K562 (cell line): ENCODE data around the gene ABCG2. TPM values are rescaled to one million over a fixed set of nuclear protein-coding genes. Genes with fewer than 3 reads are reported as not detected.

Experiments
- ATAC-seq: fragments of 200-7000 bp; cut with Tn5 transposase; 3 replicates; pipeline ENCODE4 v1.9.1; 2020; ENCODE audit warnings: moderate library complexity
- BruUV-seq: library from RNA; stranded (reverse); fragments of 400-500 nt; replicated peaks from 2 replicates; lab custom pipeline; 2021; lab: Mats Ljungman, UMichigan
- CTCF ChIA-PET: fragments of 300-600 bp; formaldehyde crosslinking; extraction: SDS; loops from one replicate; lab custom pipeline; 2021; ENCODE audit warnings: low intra/inter-chr PET ratio; lab: Yijun Ruan, JAX
- POLR2A ChIA-PET: fragments of 300-600, 350-650 bp; sonication (Branson Sonifier 250); formaldehyde crosslinking; extraction: SDS; loops from one replicate; lab custom pipeline; 2021; ENCODE audit warnings: antibody characterized with exemption, inconsistent platforms; lab: Yijun Ruan, JAX
- DNase-seq, 4 experiments: peaks; one replicate each; pipeline versions ENCODE4 v3.0.0 to v3.0.0-alpha.2; 2011 to 2018; ENCODE audit warnings: low spot score in 3 of 4, mixed read lengths in 3 of 4; ENCODE audit errors: extremely low read depth in 1 of 4
- FAIRE-seq: peaks from 2 replicates; lab custom pipeline; 2011; peaks lifted over from hg19 to GRCh38; lab: Jason Lieb, UNC
- H2AFZ ChIP-seq: 2 replicates; pipeline ENCODE4 v1.6.0; 2011; ENCODE audit warnings: low read depth, low read length, control low read depth, inconsistent platforms
- H3K27ac ChIP-seq: fragments of 200-600 bp; 3 replicates; pipeline ENCODE4 v1.8.0; 2011; ENCODE audit warnings: low read depth, mild to moderate bottlenecking, control low read depth, inconsistent platforms, low read length, moderate library complexity, mixed read lengths; ENCODE audit errors: extremely low read depth
- H3K27me3 ChIP-seq, 2 experiments: fragments of 300-600 bp in 1 of 2; 2 replicates in 1 of 2; 3 replicates in 1 of 2; pipeline versions ENCODE4 v1.6.0 to v1.8.0; 2011; ENCODE audit warnings: inconsistent platforms in 2 of 2, low read length in 2 of 2, mild to moderate bottlenecking in 1 of 2, mixed read lengths in 1 of 2, moderate library complexity in 1 of 2; ENCODE audit not compliant: control insufficient read depth in 2 of 2, insufficient read depth in 2 of 2
- H3K36me3 ChIP-seq: fragments of 300-600 bp; 3 replicates; pipeline ENCODE4 v1.8.0; 2011; ENCODE audit warnings: mild to moderate bottlenecking, low read length, inconsistent platforms; ENCODE audit not compliant: control insufficient read depth, insufficient read depth
- H3K4me1 ChIP-seq, 2 experiments: fragments of 200-600 bp in 1 of 2; replicated peaks in 1 of 2; 2 replicates in 1 of 2; 3 replicates in 1 of 2; pipeline versions ENCODE4 v1.5.1 to v1.8.0; 2011; ENCODE audit warnings: inconsistent platforms in 2 of 2, low read length in 2 of 2, mild to moderate bottlenecking in 1 of 2, mixed read lengths in 1 of 2, moderate library complexity in 1 of 2; ENCODE audit not compliant: control insufficient read depth in 2 of 2, insufficient read depth in 2 of 2
- H3K4me2 ChIP-seq: 2 replicates; pipeline ENCODE4 v1.6.1; 2011; ENCODE audit warnings: low read length, control low read depth, inconsistent platforms, mixed read lengths; ENCODE audit not compliant: insufficient read depth
- H3K4me3 ChIP-seq: fragments of 200-600 bp; sonication (generic), shearing (Covaris generic); 2 replicates; pipeline ENCODE4 v1.5.1; 2016; ENCODE audit warnings: control low read depth, inconsistent platforms
- H3K79me2 ChIP-seq: fragments of 200-600 bp; 3 replicates; pipeline ENCODE4 v1.8.0; 2011; ENCODE audit warnings: low read length, inconsistent platforms; ENCODE audit not compliant: control insufficient read depth, insufficient read depth
- H3K9ac ChIP-seq, 2 experiments: 2 replicates each; pipeline versions ENCODE4 v1.6.0 to v1.6.1; 2011; ENCODE audit warnings: low read depth in 2 of 2, low read length in 2 of 2, control low read depth in 1 of 2, inconsistent platforms in 1 of 2, mild to moderate bottlenecking in 1 of 2, mixed read lengths in 1 of 2; ENCODE audit not compliant: insufficient read depth in 1 of 2
- H3K9me1 ChIP-seq: one replicate; pipeline ENCODE4 v1.6.0; 2011; ENCODE audit warnings: inconsistent platforms, mild to moderate bottlenecking, low read length, moderate library complexity; ENCODE audit not compliant: control insufficient read depth, insufficient read depth
- H3K9me3 ChIP-seq: replicated peaks from 2 replicates; pipeline ENCODE4 v1.5.1; 2011; ENCODE audit warnings: low read depth, low read length, inconsistent platforms; ENCODE audit not compliant: control insufficient read depth, insufficient read depth
- H4K20me1 ChIP-seq: replicated peaks from 2 replicates; pipeline ENCODE4 v1.6.1; 2011; ENCODE audit warnings: low read length, inconsistent platforms, mixed read lengths; ENCODE audit not compliant: control insufficient read depth, insufficient read depth
- CBFA2T2 ChIP-seq: fragments of 450-650 bp; conservative IDR thresholded peaks from 2 replicates; pipeline ENCODE4 v1.6.1; 2017; ENCODE audit warnings: mild to moderate bottlenecking
- CBFA2T3 ChIP-seq: fragments of 450-650 bp; IDR thresholded peaks from 2 replicates; pipeline ENCODE4 v1.6.1; 2017
- CGGBP1 ChIP-seq: fragments of 250-450 bp; sonication (Bioruptor Pico); IDR thresholded peaks from 2 replicates; pipeline ENCODE4 v1.9.0; 2021; ENCODE audit warnings: mild to moderate bottlenecking
- PRPF4 ChIP-seq: fragments of 200-400 bp; formaldehyde crosslinking; IDR thresholded peaks from one replicate; pipeline ENCODE4 v1.6.1; 2017; ENCODE audit warnings: low read length, low read depth, mild to moderate bottlenecking; ENCODE audit not compliant: insufficient read depth, poor library complexity, severe bottlenecking
- SNIP1 ChIP-seq: fragments of 450-650 bp; IDR thresholded peaks from 2 replicates; pipeline ENCODE4 v1.7.1; 2017; ENCODE audit warnings: low read depth, mild to moderate bottlenecking
- ZFP91 ChIP-seq: sonication (generic); formaldehyde crosslinking; IDR thresholded peaks from 2 replicates; pipeline ENCODE4 v1.8.0; 2022; ENCODE audit warnings: mild to moderate bottlenecking, missing genetic modification reagents
- WGBS: fragments of 100-300 bp; shearing (Covaris generic); methylation state at CpG from one replicate; pipeline ENCODE4 v1.1.6; 2016; ENCODE audit warnings: low coverage, mixed read lengths; ENCODE audit not compliant: insufficient coverage; ENCODE audit errors: missing lambda C conversion rate; 5-methylcytosine and 5-hydroxymethylcytosine counted together
- in situ Hi-C: fragments of 300-500 bp; cut with MboI; formaldehyde crosslinking; loops from 4 replicates; pipeline ENCODE4 v1.15.0; 2018; ENCODE audit warnings: inconsistent platforms, mixed read lengths
- intact Hi-C: fragments of 100-400 bp; cut with micrococcal nuclease; formaldehyde crosslinking; loops from 2 replicates; pipeline ENCODE4 v1.14.2; 2022
- polyA plus RNA-seq, 8 experiments: library from polyadenylated mRNA; depleted of rRNA in 4 of 8; stranded (reverse) in 5 of 8; unstranded in 3 of 8; fragments of >200 nt; fragmentation: Nextera tagmentation in 2 of 8; fragmentation: Illumina TruSeq in 1 of 8; extraction: Ambion mirVana in 2 of 8; extraction: Trizol in 1 of 8; gene quantifications; 2 replicates each; pipeline versions ENCODE4 v1.2.1 to v1.2.3, GENCODE V29; 2011 to 2014; ENCODE audit warnings: inconsistent platforms in 1 of 8, missing spikeins in 1 of 8
- total RNA-seq, 7 experiments: library from RNA; depleted of rRNA in 6 of 7; stranded (reverse); fragments of >200 nt in 6 of 7; fragmentation: Illumina TruSeq in 2 of 7; extraction: Trizol in 2 of 7; gene quantifications; 2 replicates each; pipeline versions ENCODE4 v1.2.1 to v1.2.3, GENCODE V29; 2011 to 2021; ENCODE audit warnings: low replicate concordance in 1 of 7

ABCG2 gene
- total and polyA plus RNA-seq, 9 of the 15 experiments (the other 6 are each of a cell fraction or from before 2014, with no cell fraction given): 0.01 to 0.36 (median 0.11) TPM; not detected in 4

GRCh38 chr4:88102026-88102425 lies 56.4 kb downstream of the ABCG2 start:
- no peaks in the 10 kb centered on the region for H4K20me1 ChIP-seq
- WGBS: 3% methylated on average over 7 of the region's 7 CpGs
- no peak for ATAC-seq
- in situ Hi-C loops (no loop called here), intact Hi-C loops (no loop called here)
- ChIA-PET POLR2A (interaction anchor here (0.6 kb wide), 1 partner anchor 42 kb away, joined by 4 read pairs; no protein-coding TSS in a partner anchor), CTCF (interaction anchor here (0.6 kb wide), 1 partner anchor 1328 kb away, joined by 5 read pairs; no protein-coding TSS in a partner anchor)
- H3K9me3 ChIP-seq: no peaks in the 10 kb centered on the region
- H3K36me3 ChIP-seq: no peaks in the 10 kb centered on the region
- DNase-seq: no peak
- H3K79me2 ChIP-seq: no peaks in the 10 kb centered on the region
- H3K27ac ChIP-seq: no peak overlapping the region
- H3K9me1 ChIP-seq: no peaks in the 10 kb centered on the region
- no peaks in the 10 kb centered on the region for H3K4me1 ChIP-seq
- FAIRE-seq: no peak
- TF ChIP-seq CGGBP1 (CRISPR knock-in tag) (no peak), SNIP1 (no peak), PRPF4 (no peak), CBFA2T3 (0 out of 2 replicates have a peak, but pooled peaks have one; percentile 5), CBFA2T2 (no peak), ZFP91 (CRISPR knock-in tag) (no peak)
- BruUV-seq: no TSS peak
- no peak overlapping the region for H3K4me3 ChIP-seq
- H3K27me3 ChIP-seq: no peaks in the 10 kb centered on the region; a peak in 1 of 5 replicates
- H2AFZ ChIP-seq: no peak overlapping the region
- no peak overlapping the region for H3K4me2 ChIP-seq
- no peak overlapping the region for H3K9ac ChIP-seq
